ENCODE measurements around the gene TRUB2. TPM values are rescaled to one million over a fixed set of nuclear protein-coding genes. Genes with fewer than 3 reads are reported as not detected.

Gene TRUB2
- total and polyA plus RNA-seq, 2 donors (not counting 1 experiment from before 2014, with no cell fraction given), result 7.6 to 21.5 TPM

- Histone ChIP-seq H2AFZ (ENCODE audit: insufficient read depth, low read depth, low read length, poor library complexity, severe bottlenecking) (no peak overlapping the region), H3K79me2 (ENCODE audit: control insufficient read depth, insufficient read depth, low read length) (peaks cover 26% of the 10 kb centered on the region), H3K4me3 (ENCODE audit: control extremely low read depth in 1 of 5, extremely low read depth in 1 of 5, insufficient read depth in 1 of 5, low read depth in 2 of 5, low read length in 4 of 5) (no peak overlapping the region), H3K4me1 (ENCODE audit: control insufficient read depth in 2 of 2, insufficient read depth in 2 of 2, low read length in 2 of 2) (peaks cover 14 to 20% of the 10 kb centered on the region in 2 donors), H3K36me3 (replicated peaks in 1 of 2; ENCODE audit: control extremely low read depth in 1 of 2, control insufficient read depth in 1 of 2, extremely low read depth in 1 of 2, insufficient read depth in 2 of 2, low read length in 1 of 2) (peaks cover 0 to 12% of the 10 kb centered on the region in 2 experiments), H3K9ac (ENCODE audit: low read length) (no peak overlapping the region), H3K9me3 (ENCODE audit: control extremely low read depth in 1 of 3, control insufficient read depth in 2 of 3, insufficient read depth in 1 of 3, low read length in 2 of 3) (no peaks in the 10 kb centered on the region), H3K27me3 (replicated peaks in 1 of 4; ENCODE audit: control extremely low read depth in 1 of 4, control insufficient read depth in 3 of 4, insufficient read depth in 4 of 4, low read length in 3 of 4) (no peaks in the 10 kb centered on the region), H3K27ac (ENCODE audit: low read length in 2 of 2) (no peak overlapping the region), H3K4me2 (replicated peaks; ENCODE audit: low read depth, low read length, poor library complexity, severe bottlenecking) (no peak overlapping the region), H4K20me1 (ENCODE audit: control insufficient read depth, insufficient read depth, low read length, poor library complexity, severe bottlenecking) (no peaks in the 10 kb centered on the region)
- ChIA-PET POLR2A (no interaction called here), CTCF (interaction anchor here (3.8 kb wide), 1 partner anchor 20 kb away, joined by 14 read pairs; no protein-coding TSS in a partner anchor)
- no peak for DNase-seq
- Mint-ChIP-seq H3K4me3 (peak overlapping the region; percentile 96), H3K4me1 (peaks cover 23% of the 10 kb centered on the region), H3K9me3 (ENCODE audit: insufficient read depth) (no peaks in the 10 kb centered on the region), H3K27ac (no peak overlapping the region), H3K27me3 (no peaks in the 10 kb centered on the region)
- 90% methylated on average over 2 of the region's 8 CpGs for WGBS (ENCODE audit: insufficient coverage)
- ATAC-seq (ENCODE audit: low read depth), result no peak
- TF ChIP-seq CTCF (IDR thresholded peaks at IDR 0.05), result no peak
- no peak for TF ChIP-seq EZH2 (IDR thresholded peaks at IDR 0.05; ENCODE audit: borderline replicate concordance, insufficient read depth, low read depth, low read length, poor library complexity, severe bottlenecking)
- intact Hi-C loops (cut with micrococcal nuclease), result loop anchor here (2.0 to 10.0 kb wide), 2 partner anchors 97 to 819 kb away; partner anchors contain the start of genes LRSAM1, RPL12 and URM1
Measured at GRCh38 chr9:128274245-128274644, 48.0 kb downstream of the TRUB2 start.

- ATAC-seq (ENCODE audit: low read depth), result no peak
- Mint-ChIP-seq H3K27ac (no peak overlapping the region), H3K9me3 (ENCODE audit: insufficient read depth) (no peaks in the 10 kb centered on the region), H3K4me1 (peaks cover 17% of the 10 kb centered on the region), H3K4me3 (no peak overlapping the region), H3K27me3 (no peaks in the 10 kb centered on the region)
- Histone ChIP-seq H3K9ac (ENCODE audit: low read length) (no peak overlapping the region), H2AFZ (ENCODE audit: insufficient read depth, low read depth, low read length, poor library complexity, severe bottlenecking) (no peak overlapping the region), H3K4me3 (ENCODE audit: control extremely low read depth in 1 of 5, extremely low read depth in 1 of 5, insufficient read depth in 1 of 5, low read depth in 2 of 5, low read length in 4 of 5) (no peak overlapping the region), H3K4me2 (replicated peaks; ENCODE audit: low read depth, low read length, poor library complexity, severe bottlenecking) (no peak overlapping the region), H3K4me1 (ENCODE audit: control insufficient read depth in 2 of 2, insufficient read depth in 2 of 2, low read length in 2 of 2) (peaks cover 9 to 14% of the 10 kb centered on the region in 2 donors), H3K79me2 (ENCODE audit: control insufficient read depth, insufficient read depth, low read length) (peaks cover 22% of the 10 kb centered on the region), H3K36me3 (replicated peaks in 1 of 2; ENCODE audit: control extremely low read depth in 1 of 2, control insufficient read depth in 1 of 2, extremely low read depth in 1 of 2, insufficient read depth in 2 of 2, low read length in 1 of 2) (peaks cover 0 to 23% of the 10 kb centered on the region in 2 experiments), H3K27me3 (replicated peaks in 1 of 4; ENCODE audit: control extremely low read depth in 1 of 4, control insufficient read depth in 3 of 4, insufficient read depth in 4 of 4, low read length in 3 of 4) (no peaks in the 10 kb centered on the region), H3K9me3 (ENCODE audit: control extremely low read depth in 1 of 3, control insufficient read depth in 2 of 3, insufficient read depth in 1 of 3, low read length in 2 of 3) (no peaks in the 10 kb centered on the region), H3K27ac (ENCODE audit: low read length in 2 of 2) (no peak overlapping the region), H4K20me1 (ENCODE audit: control insufficient read depth, insufficient read depth, low read length, poor library complexity, severe bottlenecking) (no peaks in the 10 kb centered on the region)
- CTCF ChIA-PET, result interaction anchor here (1.4 to 3.8 kb wide), 2 partner anchors 12 to 17 kb away, joined by 4 to 14 read pairs; no protein-coding TSS in a partner anchor
- intact Hi-C loops (cut with micrococcal nuclease), result loop anchor here (10.0 kb wide), 1 partner anchor 817 kb away; the partner anchor contains the start of genes LRSAM1 and RPL12
- no peak for DNase-seq
- POLR2A ChIA-PET, result no interaction called here
- TF ChIP-seq CTCF (IDR thresholded peaks at IDR 0.05) (no peak), EZH2 (IDR thresholded peaks at IDR 0.05; ENCODE audit: borderline replicate concordance, insufficient read depth, low read depth, low read length, poor library complexity, severe bottlenecking) (no peak)
- WGBS (ENCODE audit: insufficient coverage), result 94% methylated on average over 3 of the region's 5 CpGs
Measured at GRCh38 chr9:128271512-128271911, 50.7 kb downstream of the TRUB2 start.

Measured in B cell (primary cell).